GM21423 (cell line): ENCODE measurements around the gene LRPAP1.
"Not testable (repeated sequence)": the region's sequence is repeated elsewhere in the genome, so short reads cannot be mapped to it uniquely, and the experiment has no call there.

Experiments used
- ATAC-seq: cut with Tn5 transposase; IDR thresholded peaks from one replicate; pipeline ENCODE4 v1.9.1; 2021; ENCODE audit warnings: mild to moderate bottlenecking, moderate library complexity; ENCODE audit not compliant: unreplicated experiment

Gene LRPAP1

GRCh38 chr4:3464349-3464905 is 67.8 kb downstream of the LRPAP1 start:
- no peak for ATAC-seq

GRCh38 chr4:3463556-3464348 is 68.5 kb downstream of the LRPAP1 start:
- no peak for ATAC-seq

- ATAC-seq, result no peak
These were observed 69.3 kb downstream of the LRPAP1 start, which contains the start of gene DOK7 for GRCh38 chr4:3462790-3463415. Gene DOK7 (plus strand): TSS chr4:3463306. CDS start chr4:3463376, 70 bp downstream.

GRCh38 chr4:3462321-3462789 is 69.9 kb downstream of the LRPAP1 start:
- no peak for ATAC-seq

GRCh38 chr4:3461515-3462291 is 70.5 kb downstream of the LRPAP1 start:
- ATAC-seq, result no peak

GRCh38 chr4:3460926-3461325 is 71.3 kb downstream of the LRPAP1 start:
- ATAC-seq, result no peak

GRCh38 chr4:3459156-3459555 is 73.1 kb downstream of the LRPAP1 start:
- ATAC-seq, result not testable (repeated sequence)

- ATAC-seq, result no peak
These were observed 73.9 kb downstream of the LRPAP1 start for GRCh38 chr4:3458371-3458770.

- not testable (repeated sequence) for ATAC-seq
These were observed 76.6 kb downstream of the LRPAP1 start for GRCh38 chr4:3455596-3455995.
